Measurements from ENCODE around the gene LIMS2.

The LIMS2 gene

DNA sequence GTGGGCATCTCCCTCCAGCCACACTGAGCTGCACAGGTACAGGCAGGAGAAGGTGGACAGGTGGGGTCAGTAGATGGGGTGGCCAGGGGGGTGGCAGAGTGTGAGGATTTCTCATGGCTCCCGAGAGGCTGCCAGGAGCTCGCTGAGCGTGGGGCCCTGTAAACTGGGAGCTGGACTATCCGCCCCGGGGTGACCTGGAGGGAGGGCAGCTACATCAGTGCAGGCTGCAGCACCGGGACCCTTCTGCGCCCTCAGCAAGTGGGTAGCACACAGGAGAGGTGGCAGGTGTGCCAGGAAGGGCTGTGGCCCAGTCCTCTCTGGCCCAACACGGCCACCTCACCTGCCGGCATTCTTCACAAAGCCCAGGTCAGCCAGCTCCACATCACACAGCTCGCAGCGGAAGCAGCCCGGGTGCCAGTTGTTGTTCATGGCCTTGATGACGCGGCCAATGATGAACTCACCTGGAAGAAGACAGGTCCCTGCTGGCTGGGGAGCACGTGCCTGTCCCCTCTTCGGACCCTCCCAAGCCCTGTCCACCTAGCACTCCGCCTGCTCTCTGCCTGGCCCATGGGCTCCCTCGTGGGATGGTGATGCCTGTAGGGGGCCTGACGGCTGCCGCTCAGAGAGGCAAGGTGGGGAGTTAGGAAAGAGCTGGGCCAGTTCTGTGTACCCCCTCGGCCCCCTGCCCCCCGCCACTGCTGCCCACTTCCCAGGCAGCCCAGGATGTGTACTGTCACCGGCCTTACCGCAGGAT lies 21.1 kb downstream of the LIMS2 start:
- no peak for TF ChIP-seq EZH2phosphoT487 (IDR thresholded peaks at IDR 0.05; ENCODE audit: borderline replicate concordance)
- TF ChIP-seq, protein P1, sequence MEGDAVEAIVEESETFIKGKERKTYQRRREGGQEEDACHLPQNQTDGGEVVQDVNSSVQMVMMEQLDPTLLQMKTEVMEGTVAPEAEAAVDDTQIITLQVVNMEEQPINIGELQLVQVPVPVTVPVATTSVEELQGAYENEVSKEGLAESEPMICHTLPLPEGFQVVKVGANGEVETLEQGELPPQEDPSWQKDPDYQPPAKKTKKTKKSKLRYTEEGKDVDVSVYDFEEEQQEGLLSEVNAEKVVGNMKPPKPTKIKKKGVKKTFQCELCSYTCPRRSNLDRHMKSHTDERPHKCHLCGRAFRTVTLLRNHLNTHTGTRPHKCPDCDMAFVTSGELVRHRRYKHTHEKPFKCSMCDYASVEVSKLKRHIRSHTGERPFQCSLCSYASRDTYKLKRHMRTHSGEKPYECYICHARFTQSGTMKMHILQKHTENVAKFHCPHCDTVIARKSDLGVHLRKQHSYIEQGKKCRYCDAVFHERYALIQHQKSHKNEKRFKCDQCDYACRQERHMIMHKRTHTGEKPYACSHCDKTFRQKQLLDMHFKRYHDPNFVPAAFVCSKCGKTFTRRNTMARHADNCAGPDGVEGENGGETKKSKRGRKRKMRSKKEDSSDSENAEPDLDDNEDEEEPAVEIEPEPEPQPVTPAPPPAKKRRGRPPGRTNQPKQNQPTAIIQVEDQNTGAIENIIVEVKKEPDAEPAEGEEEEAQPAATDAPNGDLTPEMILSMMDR (conservative IDR thresholded peaks at IDR 0.05; ENCODE audit: low read length): no peak
- Histone ChIP-seq H3K27me3 (ENCODE audit: insufficient read depth, low read length, poor library complexity, severe bottlenecking) (no peaks in the 10 kb centered on the region), H3K9ac (ENCODE audit: low read depth, low read length, poor library complexity, severe bottlenecking) (no peak overlapping the region), H3K4me1 (ENCODE audit: insufficient read depth, low read length, poor library complexity, severe bottlenecking) (peaks cover 5% of the 10 kb centered on the region), H3K4me3 (ENCODE audit: low read length, poor library complexity, severe bottlenecking) (no peak overlapping the region), H4K20me1 (ENCODE audit: insufficient read depth, low read length, poor library complexity, severe bottlenecking) (no peaks in the 10 kb centered on the region), H3K9me3 (ENCODE audit: insufficient read depth, low read depth, low read length) (no peaks in the 10 kb centered on the region), H3F3A (ENCODE audit: low read depth) (no peaks in the 10 kb centered on the region), H3K4me2 (ENCODE audit: low read depth, low read length, poor library complexity, severe bottlenecking) (no peak overlapping the region), H3K79me2 (ENCODE audit: insufficient read depth, low read length) (no peaks in the 10 kb centered on the region), H2AFZ (ENCODE audit: low read length) (no peak overlapping the region), H3K36me3 (ENCODE audit: insufficient read depth, low read length) (no peaks in the 10 kb centered on the region), H3K9me2 (replicated peaks; ENCODE audit: low read depth, low read length) (no peaks in the 10 kb centered on the region)

DNA sequence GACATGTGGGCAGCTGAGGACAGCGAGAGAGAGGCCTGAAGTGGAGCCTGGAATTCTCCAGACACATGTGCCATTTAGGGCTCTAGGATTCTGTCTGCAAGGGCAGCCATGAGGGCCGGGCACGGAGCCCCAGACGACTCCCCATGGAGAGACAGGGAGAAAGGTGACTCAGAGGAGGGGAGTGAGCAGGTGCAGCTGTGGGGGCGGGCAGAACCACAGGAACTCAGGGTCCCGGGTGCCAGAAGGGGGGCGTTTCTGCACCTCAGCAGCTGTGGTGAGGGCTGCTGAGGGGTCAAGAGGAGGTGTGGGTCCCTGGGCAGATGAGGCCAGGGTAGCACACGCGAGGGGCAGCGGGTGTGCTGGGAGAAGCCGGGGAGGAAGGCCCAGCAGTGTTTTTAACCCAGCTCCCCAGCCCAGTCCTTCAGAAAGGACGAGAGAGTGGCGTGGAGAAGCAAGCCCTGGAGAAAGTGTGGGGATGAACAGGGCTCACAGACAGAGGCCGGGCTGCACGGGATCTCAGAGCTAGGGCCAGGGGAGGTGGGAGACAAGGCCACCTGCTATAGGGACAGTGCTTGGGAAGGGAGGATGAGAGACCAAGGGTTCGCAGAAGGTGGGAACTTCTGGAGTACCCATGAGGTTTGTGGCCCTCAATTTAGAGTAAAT lies 21.8 kb downstream of the LIMS2 start:
- H3F3A ChIP-seq (ENCODE audit: low read depth): no peaks in the 10 kb centered on the region
- no peak for TF ChIP-seq EZH2phosphoT487 (IDR thresholded peaks at IDR 0.05; ENCODE audit: borderline replicate concordance)
- TF ChIP-seq, protein P1 (conservative IDR thresholded peaks at IDR 0.05; ENCODE audit: low read length): no peak

DNA sequence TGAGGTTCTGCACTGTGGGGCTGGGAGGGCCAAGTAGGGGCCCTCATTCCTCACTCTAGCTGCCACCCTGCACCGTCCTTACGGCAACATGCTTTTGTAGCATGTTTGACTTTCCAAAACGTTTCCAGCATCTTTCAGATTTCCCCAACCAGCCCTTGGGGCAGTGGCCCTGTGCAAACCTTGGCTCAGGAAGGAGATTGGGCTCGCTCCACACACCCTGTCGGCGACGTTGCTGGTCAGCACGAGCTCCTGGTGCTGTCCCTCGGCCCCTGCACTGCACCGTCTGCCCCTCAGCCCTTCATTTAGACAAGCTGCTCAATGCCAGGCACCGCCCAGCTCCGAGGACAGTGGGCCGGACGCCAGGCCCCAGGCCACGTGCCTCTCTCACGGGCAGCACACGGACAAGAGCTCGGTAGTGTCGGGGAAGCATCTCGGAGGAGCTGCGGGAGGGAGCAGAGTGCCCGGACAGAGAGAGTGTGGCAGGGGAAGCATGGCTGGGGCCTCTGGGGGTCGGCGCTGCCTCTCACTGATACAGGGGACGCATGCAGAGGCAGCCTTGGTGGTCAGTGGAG lies 22.5 kb downstream of the LIMS2 start:
- H3K27me3 ChIP-seq (ENCODE audit: insufficient read depth, low read length, poor library complexity, severe bottlenecking): no peaks in the 10 kb centered on the region
- TF ChIP-seq, protein P1 (conservative IDR thresholded peaks at IDR 0.05; ENCODE audit: low read length): no peak
- TF ChIP-seq EZH2phosphoT487 (IDR thresholded peaks at IDR 0.05; ENCODE audit: borderline replicate concordance): no peak
- no peaks in the 10 kb centered on the region for H4K20me1 ChIP-seq (ENCODE audit: insufficient read depth, low read length, poor library complexity, severe bottlenecking)
- no peak overlapping the region for H3K4me3 ChIP-seq (ENCODE audit: low read length, poor library complexity, severe bottlenecking)
- peaks cover 8% of the 10 kb centered on the region for H3K4me1 ChIP-seq (ENCODE audit: insufficient read depth, low read length, poor library complexity, severe bottlenecking)
- no peaks in the 10 kb centered on the region for H3F3A ChIP-seq (ENCODE audit: low read depth)
- no peak overlapping the region for H2AFZ ChIP-seq (ENCODE audit: low read length)
- H3K4me2 ChIP-seq (ENCODE audit: low read depth, low read length, poor library complexity, severe bottlenecking): no peak overlapping the region
- no peaks in the 10 kb centered on the region for H3K36me3 ChIP-seq (ENCODE audit: insufficient read depth, low read length)
- no peaks in the 10 kb centered on the region for H3K9me3 ChIP-seq (ENCODE audit: insufficient read depth, low read depth, low read length)
- H3K9me2 ChIP-seq (replicated peaks; ENCODE audit: low read depth, low read length): no peaks in the 10 kb centered on the region
- no peak overlapping the region for H3K9ac ChIP-seq (ENCODE audit: low read depth, low read length, poor library complexity, severe bottlenecking)
- no peaks in the 10 kb centered on the region for H3K79me2 ChIP-seq (ENCODE audit: insufficient read depth, low read length)

More for the DNA sequence above, 21.8 kb downstream of the LIMS2 start:
- Histone ChIP-seq H3K4me3 (ENCODE audit: low read length, poor library complexity, severe bottlenecking) (no peak overlapping the region), H3K79me2 (ENCODE audit: insufficient read depth, low read length) (no peaks in the 10 kb centered on the region), H4K20me1 (ENCODE audit: insufficient read depth, low read length, poor library complexity, severe bottlenecking) (no peaks in the 10 kb centered on the region), H3K9me3 (ENCODE audit: insufficient read depth, low read depth, low read length) (no peaks in the 10 kb centered on the region), H3K4me2 (ENCODE audit: low read depth, low read length, poor library complexity, severe bottlenecking) (no peak overlapping the region), H3K9me2 (replicated peaks; ENCODE audit: low read depth, low read length) (no peaks in the 10 kb centered on the region), H2AFZ (ENCODE audit: low read length) (no peak overlapping the region), H3K4me1 (ENCODE audit: insufficient read depth, low read length, poor library complexity, severe bottlenecking) (peaks cover 8% of the 10 kb centered on the region), H3K27me3 (ENCODE audit: insufficient read depth, low read length, poor library complexity, severe bottlenecking) (no peaks in the 10 kb centered on the region), H3K36me3 (ENCODE audit: insufficient read depth, low read length) (no peaks in the 10 kb centered on the region), H3K9ac (ENCODE audit: low read depth, low read length, poor library complexity, severe bottlenecking) (no peak overlapping the region)

All from Loucy (cell line).